ENCODE results near the gene RIMBP2. TPM values are rescaled to one million over a fixed set of nuclear protein-coding genes. Genes with fewer than 3 reads are reported as not detected.

Gene RIMBP2
- total and polyA plus RNA-seq, 3 experiments from 2014 or later = not detected

GRCh38 chr12:130469552-130469951 is 246.5 kb downstream of the RIMBP2 start:
- H3K4me1 Mint-ChIP-seq = no peaks in the 10 kb centered on the region
- H3K27me3 Mint-ChIP-seq = no peaks in the 10 kb centered on the region
- POLR2A ChIA-PET = no interaction called here
- H3K27ac Mint-ChIP-seq = no peak overlapping the region
- DNase-seq = no peak
- no peak overlapping the region for H3K4me3 Mint-ChIP-seq
- H3K27me3 ChIP-seq (ENCODE audit: insufficient read depth, low read length, poor library complexity, severe bottlenecking) = no peaks in the 10 kb centered on the region
- H3K36me3 Mint-ChIP-seq = no peaks in the 10 kb centered on the region
- no peaks in the 10 kb centered on the region for H3K9me3 ChIP-seq (ENCODE audit: low read length)
- no peak overlapping the region for H3K27ac ChIP-seq (ENCODE audit: low read depth, low read length)
- CTCF ChIA-PET = no interaction called here
- peaks cover 0 to 11% (median 9%) of the 10 kb centered on the region in 5 donors for H3K9me3 Mint-ChIP-seq
- H3K4me3 ChIP-seq (ENCODE audit: low read length) = no peak overlapping the region
- H3K36me3 ChIP-seq (ENCODE audit: insufficient read depth, low read length) = no peaks in the 10 kb centered on the region
- H3K4me1 ChIP-seq (ENCODE audit: insufficient read depth, low read length) = no peaks in the 10 kb centered on the region

GRCh38 chr12:130468700-130469245 is 247.3 kb downstream of the RIMBP2 start:
- H3K9me3 Mint-ChIP-seq = peaks cover 0 to 14% (median 9%) of the 10 kb centered on the region in 5 donors
- H3K4me3 Mint-ChIP-seq = no peak overlapping the region
- no peaks in the 10 kb centered on the region for H3K36me3 Mint-ChIP-seq
- Histone ChIP-seq H3K4me1 (ENCODE audit: insufficient read depth, low read length) (no peaks in the 10 kb centered on the region), H3K36me3 (ENCODE audit: insufficient read depth, low read length) (no peaks in the 10 kb centered on the region), H3K27me3 (ENCODE audit: insufficient read depth, low read length, poor library complexity, severe bottlenecking) (no peaks in the 10 kb centered on the region), H3K4me3 (ENCODE audit: low read length) (no peak overlapping the region), H3K27ac (ENCODE audit: low read depth, low read length) (no peak overlapping the region), H3K9me3 (ENCODE audit: low read length) (no peaks in the 10 kb centered on the region)
- ChIA-PET POLR2A (no interaction called here), CTCF (no interaction called here)
- peaks cover 0 to 2% of the 10 kb centered on the region in 2 donors for H3K27me3 Mint-ChIP-seq
- no peak for DNase-seq
- H3K27ac Mint-ChIP-seq = no peak overlapping the region
- no peaks in the 10 kb centered on the region for H3K4me1 Mint-ChIP-seq

GRCh38 chr12:130468186-130468585 is 247.9 kb downstream of the RIMBP2 start:
- POLR2A ChIA-PET = no interaction called here
- CTCF ChIA-PET = no interaction called here

GRCh38 chr12:130465626-130466025 is 250.5 kb downstream of the RIMBP2 start:
- no peaks in the 10 kb centered on the region for H3K9me3 ChIP-seq (ENCODE audit: low read length)
- peaks cover 0 to 11% (median 10%) of the 10 kb centered on the region in 5 donors for H3K9me3 Mint-ChIP-seq
- POLR2A ChIA-PET = no interaction called here
- no peak overlapping the region for H3K27ac ChIP-seq (ENCODE audit: low read depth, low read length)
- no peaks in the 10 kb centered on the region for H3K27me3 ChIP-seq (ENCODE audit: insufficient read depth, low read length, poor library complexity, severe bottlenecking)
- no peaks in the 10 kb centered on the region for H3K36me3 ChIP-seq (ENCODE audit: insufficient read depth, low read length)
- no peaks in the 10 kb centered on the region for H3K4me1 ChIP-seq (ENCODE audit: insufficient read depth, low read length)
- H3K27ac Mint-ChIP-seq = no peak overlapping the region
- CTCF ChIA-PET = no interaction called here
- H3K4me1 Mint-ChIP-seq = no peaks in the 10 kb centered on the region
- no peak for DNase-seq
- H3K4me3 Mint-ChIP-seq = no peak overlapping the region
- no peaks in the 10 kb centered on the region for H3K36me3 Mint-ChIP-seq
- no peak overlapping the region for H3K4me3 ChIP-seq (ENCODE audit: low read length)
- peaks cover 0 to 2% of the 10 kb centered on the region in 2 donors for H3K27me3 Mint-ChIP-seq

More at GRCh38 chr12:130468186-130468585, 247.9 kb downstream of the RIMBP2 start:
- Histone ChIP-seq H3K27ac (ENCODE audit: low read depth, low read length) (no peak overlapping the region), H3K36me3 (ENCODE audit: insufficient read depth, low read length) (no peaks in the 10 kb centered on the region), H3K9me3 (ENCODE audit: low read length) (no peaks in the 10 kb centered on the region), H3K4me3 (ENCODE audit: low read length) (no peak overlapping the region), H3K4me1 (ENCODE audit: insufficient read depth, low read length) (no peaks in the 10 kb centered on the region), H3K27me3 (ENCODE audit: insufficient read depth, low read length, poor library complexity, severe bottlenecking) (no peaks in the 10 kb centered on the region)
- Mint-ChIP-seq H3K4me1 (no peaks in the 10 kb centered on the region), H3K27ac (no peak overlapping the region), H3K27me3 (peaks cover 0 to 2% of the 10 kb centered on the region in 2 donors), H3K36me3 (no peaks in the 10 kb centered on the region), H3K4me3 (no peak overlapping the region), H3K9me3 (peaks cover 0 to 14% (median 11%) of the 10 kb centered on the region in 5 donors)
- no peak for DNase-seq

GRCh38 chr12:130465046-130465445 is 251.1 kb downstream of the RIMBP2 start:
- H3K4me3 ChIP-seq (ENCODE audit: low read length) = no peak overlapping the region
- H3K4me3 Mint-ChIP-seq = no peak overlapping the region
- DNase-seq = no peak
- H3K4me1 ChIP-seq (ENCODE audit: insufficient read depth, low read length) = no peaks in the 10 kb centered on the region
- H3K27me3 Mint-ChIP-seq = peaks cover 0 to 2% of the 10 kb centered on the region in 2 donors
- no peaks in the 10 kb centered on the region for H3K36me3 Mint-ChIP-seq
- H3K9me3 ChIP-seq (ENCODE audit: low read length) = no peaks in the 10 kb centered on the region
- H3K36me3 ChIP-seq (ENCODE audit: insufficient read depth, low read length) = no peaks in the 10 kb centered on the region
- no peaks in the 10 kb centered on the region for H3K4me1 Mint-ChIP-seq
- H3K9me3 Mint-ChIP-seq = peaks cover 0 to 14% (median 7%) of the 10 kb centered on the region in 5 donors
- no peaks in the 10 kb centered on the region for H3K27me3 ChIP-seq (ENCODE audit: insufficient read depth, low read length, poor library complexity, severe bottlenecking)
- POLR2A ChIA-PET = no interaction called here
- CTCF ChIA-PET = no interaction called here
- H3K27ac Mint-ChIP-seq = no peak overlapping the region
- H3K27ac ChIP-seq (ENCODE audit: low read depth, low read length) = no peak overlapping the region

GRCh38 chr12:130463818-130464670 is 252.1 kb downstream of the RIMBP2 start:
- Histone ChIP-seq H3K36me3 (ENCODE audit: insufficient read depth, low read length) (no peaks in the 10 kb centered on the region), H3K4me3 (ENCODE audit: low read length) (no peak overlapping the region), H3K27me3 (ENCODE audit: insufficient read depth, low read length, poor library complexity, severe bottlenecking) (no peaks in the 10 kb centered on the region), H3K9me3 (ENCODE audit: low read length) (no peaks in the 10 kb centered on the region), H3K27ac (ENCODE audit: low read depth, low read length) (no peak overlapping the region), H3K4me1 (ENCODE audit: insufficient read depth, low read length) (no peaks in the 10 kb centered on the region)
- DNase-seq = no peak
- Mint-ChIP-seq H3K27ac (no peak overlapping the region), H3K9me3 (peaks cover 0 to 14% (median 7%) of the 10 kb centered on the region in 5 donors), H3K4me1 (no peaks in the 10 kb centered on the region), H3K36me3 (no peaks in the 10 kb centered on the region), H3K27me3 (peaks cover 0 to 2% of the 10 kb centered on the region in 2 donors), H3K4me3 (no peak overlapping the region)
- ChIA-PET CTCF (no interaction called here), POLR2A (no interaction called here)

GRCh38 chr12:130463275-130463658 is 252.8 kb downstream of the RIMBP2 start:
- CTCF ChIA-PET = no interaction called here
- Mint-ChIP-seq H3K27ac (peak overlapping the region in 1 of 8 donors; percentile 34), H3K27me3 (peaks cover 0 to 2% of the 10 kb centered on the region in 2 donors), H3K36me3 (no peaks in the 10 kb centered on the region), H3K9me3 (peaks cover 0 to 14% (median 7%) of the 10 kb centered on the region in 5 donors), H3K4me3 (no peak overlapping the region), H3K4me1 (no peaks in the 10 kb centered on the region)
- DNase-seq = no peak
- Histone ChIP-seq H3K27ac (ENCODE audit: low read depth, low read length) (no peak overlapping the region), H3K4me1 (ENCODE audit: insufficient read depth, low read length) (no peaks in the 10 kb centered on the region), H3K36me3 (ENCODE audit: insufficient read depth, low read length) (no peaks in the 10 kb centered on the region), H3K9me3 (ENCODE audit: low read length) (no peaks in the 10 kb centered on the region), H3K27me3 (ENCODE audit: insufficient read depth, low read length, poor library complexity, severe bottlenecking) (no peaks in the 10 kb centered on the region), H3K4me3 (ENCODE audit: low read length) (no peak overlapping the region)
- POLR2A ChIA-PET = no interaction called here

- Mint-ChIP-seq H3K36me3 (no peaks in the 10 kb centered on the region), H3K27me3 (peaks cover 0 to 2% of the 10 kb centered on the region in 2 donors)
These were observed 253.4 kb downstream of the RIMBP2 start for GRCh38 chr12:130462558-130463274.

More at GRCh38 chr12:130462558-130463274, 253.4 kb downstream of the RIMBP2 start:
- POLR2A ChIA-PET = no interaction called here
- Histone ChIP-seq H3K36me3 (ENCODE audit: insufficient read depth, low read length) (no peaks in the 10 kb centered on the region), H3K4me3 (ENCODE audit: low read length) (no peak overlapping the region), H3K9me3 (ENCODE audit: low read length) (no peaks in the 10 kb centered on the region), H3K27ac (ENCODE audit: low read depth, low read length) (no peak overlapping the region), H3K4me1 (ENCODE audit: insufficient read depth, low read length) (no peaks in the 10 kb centered on the region), H3K27me3 (ENCODE audit: insufficient read depth, low read length, poor library complexity, severe bottlenecking) (no peaks in the 10 kb centered on the region)
- Mint-ChIP-seq H3K27ac (peak overlapping the region in 1 of 8 donors; percentile 34), H3K9me3 (peaks cover 0 to 11% (median 7%) of the 10 kb centered on the region in 5 donors), H3K4me1 (no peaks in the 10 kb centered on the region), H3K4me3 (no peak overlapping the region)
- CTCF ChIA-PET = no interaction called here
- DNase-seq = no peak

All from CD8-positive, alpha-beta memory T cell (primary cell).